NCI-H2171 (cell line): Measurements from ENCODE around the gene FHAD1.
"Not testable (repeated sequence)": the region's sequence is repeated elsewhere in the genome, so short reads cannot be mapped to it uniquely, and the experiment has no call there.

ENCODE experiments used
- DNase-seq: peaks from one replicate; lab custom pipeline; 2025; lab: John Stamatoyannopoulos, UW

The FHAD1 gene

DNA sequence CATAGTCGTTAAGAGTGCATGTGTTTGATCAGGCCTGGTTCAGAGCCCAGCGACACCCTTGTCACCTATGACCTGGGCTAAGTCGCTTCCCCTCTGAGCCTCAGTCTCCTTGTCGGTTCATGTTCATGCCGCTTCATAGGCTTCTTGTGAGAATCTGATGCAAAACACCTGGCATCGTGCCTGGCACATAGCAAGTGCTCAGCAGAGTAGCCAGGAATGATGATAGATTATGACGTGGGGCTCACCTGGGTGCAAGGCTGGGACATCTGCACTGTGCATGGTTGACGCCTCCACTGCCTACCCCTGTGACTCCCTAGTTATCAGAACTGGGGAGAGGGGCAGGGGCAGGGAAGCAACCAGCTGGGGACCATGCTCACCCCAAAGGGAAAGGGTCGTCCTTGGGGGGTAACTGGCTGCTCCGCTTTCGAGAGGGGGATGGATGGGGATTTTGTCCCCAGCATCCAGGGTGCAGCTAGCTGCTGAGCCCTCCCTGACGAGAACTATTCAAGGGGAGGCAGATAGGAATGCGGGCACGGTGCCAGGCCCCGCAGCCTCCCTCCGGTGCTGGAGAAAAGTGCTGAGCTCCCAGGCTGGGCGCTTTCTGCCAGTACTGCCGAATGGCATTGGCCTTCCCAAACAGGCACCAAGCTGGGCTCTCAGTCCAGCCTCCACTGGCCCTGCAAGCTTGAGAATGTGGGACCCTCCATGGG lies 171.9 kb downstream of the FHAD1 start:
- peak; percentile 40 for DNase-seq

DNA sequence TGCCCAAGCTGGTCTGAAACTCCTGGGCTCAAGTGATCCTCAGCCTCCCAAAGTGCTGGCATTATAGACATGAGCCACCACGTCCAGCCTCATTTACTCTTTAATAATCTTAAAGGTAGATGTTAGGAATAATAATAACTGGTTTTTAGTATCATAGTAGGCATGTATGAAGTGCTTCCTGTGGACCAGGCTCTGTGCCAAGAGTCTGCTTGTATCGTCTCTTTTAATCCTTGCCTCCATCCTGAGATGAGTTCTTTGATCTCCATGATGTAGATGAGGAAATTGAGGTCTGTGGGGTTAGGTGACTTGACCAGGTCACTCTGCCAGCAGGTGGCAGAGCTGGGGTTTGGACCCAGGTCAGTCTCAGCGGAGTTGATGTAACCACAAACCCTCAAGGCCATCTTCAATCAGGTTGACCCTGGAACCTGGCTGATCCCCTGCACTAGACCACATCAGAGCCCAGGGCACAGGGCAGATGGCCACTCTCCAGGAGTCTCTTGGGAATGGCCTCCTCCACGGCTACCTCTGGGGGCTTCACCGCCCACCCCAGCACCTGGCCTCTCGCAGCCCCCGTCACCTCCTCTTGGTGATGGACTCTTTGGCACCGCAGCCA lies 173.9 kb downstream of the FHAD1 start:
- no peak for DNase-seq

DNA sequence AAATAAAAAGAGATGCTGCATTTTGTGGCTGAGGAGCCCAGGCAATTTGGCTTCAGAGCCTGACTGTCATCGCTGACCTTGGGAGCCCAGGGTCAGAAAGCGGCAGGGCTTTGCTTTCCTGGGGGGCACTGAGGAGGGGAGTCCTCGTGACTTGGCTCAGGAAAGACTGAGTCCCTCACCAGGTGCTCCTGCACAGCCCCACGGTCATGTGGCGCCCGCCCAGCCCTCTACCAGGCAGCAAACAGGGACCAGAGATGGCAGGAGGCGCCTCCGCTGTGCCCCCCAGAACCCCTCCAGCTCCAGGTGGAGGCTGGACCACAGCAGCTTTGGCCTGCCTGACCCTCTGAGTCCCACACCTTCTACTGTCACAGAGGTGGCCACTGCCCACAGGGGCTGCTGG lies 175.8 kb downstream of the FHAD1 start:
- no peak for DNase-seq

DNA sequence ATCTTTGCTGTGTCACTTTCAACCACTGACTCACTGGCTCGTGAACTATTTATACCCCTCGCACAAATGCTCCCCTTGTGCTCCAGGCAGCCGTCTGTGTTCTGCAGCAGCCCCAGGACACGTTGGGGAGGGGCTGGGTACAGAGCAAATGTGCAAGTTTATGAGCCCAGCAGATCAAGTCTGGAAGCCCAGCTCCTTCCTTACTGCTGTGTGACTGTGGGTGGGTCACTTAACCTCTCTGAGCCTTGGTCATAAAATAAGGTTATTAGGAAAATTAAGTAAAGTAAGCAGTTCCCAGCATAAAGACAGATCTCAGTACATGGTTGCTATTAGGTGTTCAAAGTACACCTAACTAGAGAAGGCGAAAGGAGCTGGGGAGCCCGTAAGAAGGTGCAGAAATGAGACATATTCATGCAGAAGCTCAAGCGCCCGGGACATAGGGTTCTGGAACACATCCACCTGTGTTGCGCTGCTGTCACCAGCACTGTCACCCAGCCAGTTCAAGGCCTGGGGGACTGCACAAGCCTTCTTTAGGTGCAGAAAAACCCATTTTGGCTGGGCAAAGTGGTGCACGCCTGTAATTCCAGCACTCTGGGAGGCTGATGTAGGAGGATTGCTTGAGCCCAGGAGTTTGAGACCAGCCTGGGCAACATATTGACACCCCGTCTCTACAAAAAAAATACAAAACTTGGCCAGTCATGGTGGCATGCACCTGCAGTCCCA lies 176.5 kb downstream of the FHAD1 start:
- no peak for DNase-seq

DNA sequence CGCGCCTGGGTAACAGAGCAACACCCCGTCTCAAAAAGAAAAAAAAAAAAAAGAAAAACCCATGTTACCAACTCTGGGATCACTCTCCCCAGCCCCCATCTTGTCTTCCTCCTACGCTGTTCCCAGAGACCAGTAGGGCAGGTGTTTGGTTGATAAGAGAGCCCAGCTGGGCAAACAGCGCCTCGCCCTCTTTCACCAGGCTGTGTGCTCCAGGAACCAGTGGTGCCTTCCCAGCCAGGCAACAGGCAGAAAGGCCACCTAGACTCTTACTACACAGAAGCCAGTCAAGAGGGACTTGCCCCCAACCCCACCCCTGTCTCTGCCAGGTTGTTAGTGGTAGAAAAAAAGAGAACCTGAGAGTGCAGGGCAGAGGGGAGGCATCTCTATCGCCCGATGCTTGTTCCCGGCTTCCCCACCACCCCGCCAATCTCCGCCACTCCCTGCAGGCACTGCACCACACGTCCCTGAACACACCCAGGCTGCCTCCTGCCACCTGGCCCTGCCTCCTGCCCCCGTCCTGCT lies 177.2 kb downstream of the FHAD1 start:
- DNase-seq: peak; percentile 78

DNA sequence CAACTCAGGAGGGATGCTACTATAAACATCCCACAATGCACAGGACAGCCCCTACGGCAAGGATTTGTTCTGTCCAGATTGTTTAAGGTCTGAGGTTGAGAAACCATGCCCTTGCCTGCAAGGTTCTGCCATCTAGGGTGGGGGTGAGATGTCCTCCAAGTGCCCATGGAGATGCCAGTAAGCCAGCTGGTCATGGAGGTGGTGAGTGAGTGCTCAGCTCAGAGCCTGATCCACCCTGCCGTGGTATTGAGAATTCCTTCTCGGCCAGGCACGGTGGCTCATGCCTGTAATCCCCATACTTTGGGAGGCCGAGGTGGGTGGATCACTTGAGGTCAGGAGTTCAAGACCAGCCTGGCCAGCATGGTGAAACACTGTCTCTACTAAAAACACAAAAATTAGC lies 178.0 kb downstream of the FHAD1 start:
- no peak for DNase-seq

DNA sequence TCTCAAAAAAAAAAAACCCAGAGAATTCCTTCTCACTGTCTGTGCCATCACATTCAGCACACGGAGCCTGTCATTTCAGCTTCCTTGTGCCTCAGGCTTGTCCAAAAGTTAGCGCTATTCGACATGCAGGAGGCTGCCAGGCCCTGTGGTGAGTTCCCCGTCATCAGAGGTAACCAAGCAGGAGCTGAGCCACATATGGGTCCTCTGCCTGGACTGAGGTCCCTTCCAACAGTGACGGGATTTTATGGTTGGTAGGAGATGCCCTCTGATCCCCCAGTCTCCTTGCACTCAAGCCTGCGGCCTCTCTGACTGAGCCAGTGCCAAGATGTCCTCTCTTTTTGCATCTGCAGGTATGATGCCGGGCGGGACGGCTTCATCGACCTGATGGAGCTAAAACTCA lies 178.5 kb downstream of the FHAD1 start:
- no peak for DNase-seq

DNA sequence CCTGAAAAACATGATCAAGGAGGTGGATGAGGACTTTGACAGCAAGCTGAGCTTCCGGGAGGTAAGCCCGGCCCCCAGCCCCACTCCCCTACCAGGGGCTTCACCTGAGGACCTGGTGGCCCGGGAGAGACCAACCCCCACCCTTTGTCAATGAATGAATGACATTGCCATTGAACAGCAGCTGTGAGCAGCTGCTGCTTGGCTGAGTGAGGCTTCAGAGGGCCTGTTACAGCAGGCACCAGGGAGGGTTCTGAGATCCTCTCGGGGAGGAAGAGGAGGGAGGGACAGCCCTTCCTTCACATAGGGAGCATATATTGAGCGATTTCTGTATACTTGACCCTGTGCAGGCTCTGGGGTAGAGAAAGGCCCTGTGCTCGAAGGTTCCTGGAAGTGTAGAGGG lies 178.9 kb downstream of the FHAD1 start:
- no peak for DNase-seq

DNA sequence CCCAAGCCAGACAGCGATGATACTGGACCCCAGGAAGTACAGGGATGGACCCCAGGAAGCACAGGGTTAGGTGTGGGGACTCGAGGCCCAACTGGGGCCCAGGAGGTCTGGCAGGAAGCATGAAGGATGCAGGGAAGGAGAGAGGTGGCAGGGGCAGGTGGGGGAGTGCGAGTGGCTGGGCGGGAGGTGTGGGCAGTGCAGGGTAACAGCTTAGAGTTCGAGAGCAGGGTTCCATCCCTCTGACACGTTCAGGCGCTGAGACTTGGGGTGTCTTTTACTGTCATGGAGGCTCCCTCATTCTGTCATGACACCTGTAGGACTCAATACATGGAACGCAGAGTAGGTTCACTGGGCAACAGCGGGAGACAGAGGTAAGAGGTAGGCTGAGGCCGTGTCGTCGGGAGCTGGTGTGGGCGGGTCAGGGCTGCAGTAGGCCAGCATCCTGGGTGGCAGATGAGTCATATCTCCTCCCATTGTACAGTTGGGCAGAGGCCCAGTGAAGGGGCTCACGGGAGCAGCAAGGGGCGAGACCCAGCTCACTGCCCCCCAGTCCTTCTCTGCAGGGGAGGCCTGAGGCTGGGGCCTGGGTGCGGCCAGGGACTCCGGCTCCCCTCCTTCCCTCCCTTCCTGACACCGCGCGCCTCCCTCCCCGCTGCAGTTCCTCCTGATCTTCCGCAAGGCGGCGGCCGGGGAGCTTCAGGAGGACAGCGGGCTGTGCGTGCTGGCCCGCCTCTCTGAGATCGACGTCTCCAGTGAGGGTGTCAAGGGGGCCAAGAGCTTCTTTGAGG lies 179.7 kb downstream of the FHAD1 start:
- DNase-seq: no peak

DNA sequence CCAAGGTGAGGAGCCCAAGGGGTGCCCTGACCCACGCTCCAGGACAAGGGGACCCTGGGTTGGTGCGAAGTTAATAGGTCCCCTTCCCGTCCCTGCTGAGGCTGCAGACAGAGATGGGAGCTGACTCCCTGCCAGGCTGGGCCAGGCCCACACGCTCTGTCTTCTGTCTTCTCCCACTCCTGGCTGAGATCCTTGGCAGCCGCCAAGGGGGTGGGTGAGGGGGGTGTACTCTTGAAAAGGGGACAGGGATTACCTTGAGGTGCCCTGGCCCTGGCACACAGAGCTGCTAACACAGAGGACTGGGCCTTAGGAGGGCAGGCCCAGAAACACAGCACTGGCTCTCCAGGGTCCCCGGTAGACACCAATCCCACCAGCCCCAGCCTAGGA lies 180.2 kb downstream of the FHAD1 start:
- no peak for DNase-seq

DNA sequence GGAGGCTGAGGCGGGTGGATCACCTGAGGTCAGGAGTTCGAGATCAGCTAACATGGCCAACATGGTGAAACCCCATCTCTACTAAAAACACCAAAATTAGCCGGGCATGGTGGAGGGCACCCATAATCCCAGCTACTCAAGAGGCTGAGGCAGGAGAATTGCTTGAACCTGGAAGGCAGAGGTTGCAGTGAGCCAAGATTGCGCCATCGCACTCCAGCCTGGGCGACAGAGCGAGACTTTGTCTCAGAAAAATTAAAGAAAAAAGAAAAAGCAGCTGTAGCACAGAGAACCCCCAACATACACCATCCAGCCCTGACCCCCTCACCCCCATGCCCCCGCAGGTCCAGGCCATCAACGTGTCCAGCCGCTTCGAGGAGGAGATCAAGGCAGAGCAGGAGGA lies 181.2 kb downstream of the FHAD1 start:
- not testable (repeated sequence) for DNase-seq

DNA sequence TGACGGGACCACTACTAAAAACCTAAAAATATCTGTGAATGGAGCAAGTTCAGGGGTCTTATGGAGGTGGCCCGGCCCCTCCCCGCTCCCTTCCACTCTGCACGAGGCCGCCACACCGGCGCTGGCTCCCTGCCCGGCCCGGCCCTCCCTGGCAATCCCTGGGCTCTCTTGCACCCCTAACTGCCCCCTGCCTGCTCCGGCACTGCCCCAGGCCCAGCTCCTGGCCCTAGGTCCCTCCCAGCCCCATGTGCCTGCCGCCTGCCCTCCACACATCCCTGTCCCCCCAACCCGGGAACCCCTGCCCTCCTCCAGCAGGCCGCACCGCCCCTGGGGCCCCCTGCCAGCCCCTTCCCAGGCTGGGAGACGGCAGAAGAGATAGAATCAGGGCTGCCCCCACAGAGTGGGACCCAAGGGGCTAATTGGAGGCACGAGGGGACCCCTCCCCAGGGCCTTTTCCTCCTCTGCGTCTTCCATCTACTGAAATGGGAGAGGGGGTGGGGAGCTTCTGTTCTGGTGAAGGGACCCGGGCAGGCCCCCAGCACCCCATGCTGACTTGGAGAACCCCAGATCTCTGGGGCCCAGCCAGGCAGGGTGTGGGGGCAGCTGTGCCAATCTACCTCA lies 181.9 kb downstream of the FHAD1 start:
- DNase-seq: no peak

DNA sequence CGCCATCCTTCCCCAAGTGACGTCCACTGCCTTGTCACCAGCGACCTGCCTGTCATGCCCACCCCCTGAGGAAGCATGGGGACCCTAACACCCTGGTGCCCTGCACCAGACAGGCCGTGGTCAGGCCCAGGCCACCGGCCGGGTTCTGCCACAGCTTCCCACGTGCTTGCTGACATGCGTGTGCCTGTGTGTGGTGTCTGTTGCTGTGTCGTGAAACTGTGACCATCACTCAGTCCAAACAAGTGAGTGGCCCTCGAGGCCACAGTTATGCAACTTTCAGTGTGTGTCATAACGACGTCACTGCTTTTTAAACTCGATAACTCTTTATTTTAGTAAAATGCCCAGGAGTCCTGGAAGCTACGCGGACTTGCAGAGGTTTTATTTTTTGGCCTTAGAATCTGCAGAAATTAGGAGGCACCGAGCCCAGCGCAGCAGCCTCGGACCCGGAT lies 182.7 kb downstream of the FHAD1 start:
- DNase-seq: no peak

DNA sequence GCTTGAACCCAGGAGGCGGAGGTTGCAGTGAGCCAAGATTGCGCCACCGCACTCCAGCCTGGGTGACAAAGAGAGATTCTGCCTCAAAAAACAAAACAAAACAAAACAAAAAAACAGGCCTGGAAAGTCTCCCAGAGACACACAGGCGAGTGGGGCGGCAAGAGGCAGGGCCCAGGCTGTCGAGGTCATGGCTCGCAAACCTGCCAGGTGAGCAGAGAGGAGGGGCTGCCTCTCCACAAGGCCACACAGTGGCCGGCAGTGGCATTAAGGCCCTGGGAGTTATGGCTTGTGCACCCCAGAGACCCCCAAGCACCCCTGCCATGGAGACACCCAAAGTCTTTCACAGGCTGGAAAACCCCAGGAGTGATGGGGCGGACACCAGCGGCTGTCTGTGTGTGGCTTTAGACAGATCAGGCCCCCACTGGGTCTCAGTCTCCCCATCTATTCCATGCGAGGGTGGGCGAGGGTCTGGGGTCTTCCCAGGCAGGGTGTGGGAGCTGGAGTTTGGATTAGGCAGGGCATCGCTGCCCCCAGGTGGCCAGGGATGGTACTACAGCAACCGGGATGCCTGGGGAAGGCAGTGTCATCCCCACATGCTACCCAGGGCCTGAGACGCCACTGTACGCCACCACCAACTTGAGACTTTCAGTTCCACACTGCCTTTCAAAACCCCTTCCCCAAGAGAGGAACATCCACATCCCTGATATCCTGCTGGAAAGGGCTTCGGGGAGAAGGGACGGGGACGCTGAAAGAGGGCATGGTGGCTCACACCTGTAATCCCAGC lies 184.0 kb downstream of the FHAD1 start:
- no peak for DNase-seq

DNA sequence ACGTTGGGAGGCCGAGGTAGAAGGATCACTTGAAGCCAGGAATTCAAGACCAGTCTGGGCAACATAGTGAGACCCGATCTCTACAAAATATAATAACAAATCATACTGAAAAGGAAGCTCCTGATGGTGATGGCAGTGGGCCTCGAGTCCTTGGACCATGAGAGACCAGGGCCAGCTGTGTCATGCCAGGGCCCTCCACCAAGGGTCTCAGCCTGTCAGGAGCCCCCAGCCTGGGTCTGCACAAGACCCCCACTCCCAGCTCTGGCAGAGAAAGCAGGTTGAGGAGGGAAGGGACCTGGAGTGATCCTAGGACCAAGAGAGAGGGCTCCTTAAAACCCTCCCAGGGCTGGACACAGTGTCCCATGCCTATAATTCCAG lies 184.5 kb downstream of the FHAD1 start:
- no peak for DNase-seq

DNA sequence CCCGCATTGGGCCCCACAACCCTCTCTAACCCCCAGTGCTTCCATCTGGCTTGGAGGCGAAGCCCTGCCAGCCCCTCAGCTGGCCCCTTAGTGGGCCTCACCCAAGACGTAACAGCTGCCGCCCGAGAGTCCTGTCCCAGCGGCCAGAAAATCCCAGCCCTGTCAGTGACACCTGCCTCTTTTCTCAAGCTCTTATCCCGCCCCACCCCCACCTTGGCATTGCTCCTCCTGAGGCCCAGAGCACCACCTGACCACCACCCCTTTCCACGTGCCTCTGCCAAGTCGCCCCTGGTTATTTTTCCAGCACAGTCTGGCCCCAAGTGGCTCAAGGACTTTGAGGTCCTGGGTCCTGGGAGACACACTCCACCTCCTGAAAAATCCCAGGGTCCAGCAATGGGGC lies 185.3 kb downstream of the FHAD1 start:
- no peak for DNase-seq

DNA sequence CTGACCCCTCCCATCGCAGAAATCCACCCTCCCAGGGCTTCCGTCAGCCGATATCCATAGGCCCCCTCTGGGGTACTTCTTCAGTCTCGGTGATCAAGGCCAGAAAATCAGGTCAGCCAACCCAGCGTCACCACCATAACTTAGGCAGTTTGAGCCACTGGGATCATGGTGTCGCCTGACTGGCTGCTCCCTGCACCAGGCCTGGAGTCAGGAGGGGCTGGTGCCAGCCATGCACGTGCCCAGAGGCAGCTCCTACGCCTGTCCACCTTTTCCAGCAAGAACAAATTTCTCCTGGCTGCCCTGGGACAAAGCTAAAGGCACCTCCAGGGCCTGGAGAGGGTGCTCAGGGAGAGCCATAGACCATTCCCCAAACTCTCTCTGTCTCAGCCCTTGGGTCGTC lies 186.4 kb downstream of the FHAD1 start:
- no peak for DNase-seq

DNA sequence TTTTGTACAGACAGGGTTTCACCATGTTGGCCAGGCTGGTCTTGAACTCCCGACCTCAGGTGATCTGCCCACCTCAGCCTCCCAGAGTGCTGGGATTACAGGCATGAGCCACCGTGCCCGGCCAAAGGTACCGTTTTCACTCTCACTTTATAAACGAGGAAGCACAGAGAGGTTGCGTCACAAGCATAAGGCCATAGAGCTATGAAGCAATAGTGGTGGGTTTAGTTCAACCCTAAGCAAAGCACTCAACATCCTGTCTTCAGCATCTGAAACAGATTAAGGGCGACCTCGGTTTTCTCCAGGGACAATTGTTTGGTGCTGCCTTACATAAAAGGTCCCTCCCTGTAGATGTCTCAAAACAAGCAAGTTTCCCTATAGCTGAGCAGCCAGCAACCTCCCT lies 187.7 kb downstream of the FHAD1 start:
- not testable (repeated sequence) for DNase-seq

DNA sequence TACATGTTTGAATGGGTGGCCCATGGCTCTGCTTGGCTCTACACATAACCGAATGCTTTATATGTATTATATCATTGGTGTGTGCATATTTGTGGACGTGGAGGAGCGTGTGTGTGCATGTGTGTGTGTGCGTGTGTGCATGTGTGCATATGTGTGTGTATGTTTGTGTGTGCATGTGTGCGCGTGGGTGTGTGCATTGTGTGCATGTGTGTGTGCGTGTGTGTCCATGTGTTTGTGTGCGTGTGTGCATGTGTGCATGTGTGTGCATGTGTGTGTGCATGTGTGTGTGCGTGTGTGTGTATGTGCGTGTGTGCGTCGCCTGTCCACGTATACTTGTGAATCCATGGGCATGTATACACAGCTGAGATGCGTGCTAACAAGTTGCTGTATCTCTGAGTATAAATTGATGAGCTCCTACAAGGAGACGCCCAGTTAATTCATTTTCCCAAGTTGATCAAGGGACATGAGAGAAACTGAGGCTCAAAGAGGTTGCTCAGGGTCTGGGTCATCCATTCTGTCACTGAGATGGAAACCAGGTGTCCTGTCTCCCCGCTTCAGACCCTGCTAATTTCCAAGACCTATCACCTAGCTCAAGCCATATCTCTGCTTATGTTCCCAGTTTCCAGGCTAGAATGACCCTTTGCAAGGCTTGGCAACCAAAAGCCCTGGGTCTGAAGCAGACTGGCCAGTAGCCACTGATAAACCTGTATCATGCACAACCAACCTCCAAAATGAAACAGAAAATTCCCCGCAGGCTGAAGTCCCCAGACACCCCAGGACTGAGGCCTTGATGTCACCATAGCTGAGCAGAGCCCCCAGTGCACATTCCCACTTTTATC lies 188.4 kb downstream of the FHAD1 start:
- DNase-seq: no peak

DNA sequence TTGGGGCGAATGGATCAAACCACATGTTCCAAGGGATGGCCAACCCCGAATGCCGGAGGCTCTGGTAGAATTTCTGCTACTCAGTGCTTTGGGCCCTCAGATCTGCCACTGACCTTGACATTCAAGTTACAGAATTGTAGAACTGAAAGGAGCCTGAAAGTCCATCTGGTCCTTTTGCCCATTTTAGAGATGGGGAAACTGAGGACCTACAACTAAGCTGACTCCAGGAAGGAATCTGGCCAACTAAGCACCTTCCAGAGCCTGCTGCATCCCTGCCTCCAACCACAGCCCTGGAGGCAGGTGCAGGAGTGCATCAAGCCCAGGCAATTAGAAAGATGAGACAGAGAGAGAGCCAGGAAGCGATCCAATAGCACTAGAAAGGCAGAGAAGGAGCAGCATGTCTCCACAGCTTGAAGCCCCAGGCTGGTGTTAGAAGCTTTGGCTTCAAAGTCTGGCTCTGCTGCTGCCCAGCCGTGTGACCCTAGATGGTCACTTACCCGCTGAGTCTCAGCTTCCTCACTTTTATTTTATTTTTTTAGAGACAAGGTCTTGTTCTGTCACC lies 189.9 kb downstream of the FHAD1 start:
- DNase-seq: no peak
